ENCODE results near the gene SMAD6.

DNA sequence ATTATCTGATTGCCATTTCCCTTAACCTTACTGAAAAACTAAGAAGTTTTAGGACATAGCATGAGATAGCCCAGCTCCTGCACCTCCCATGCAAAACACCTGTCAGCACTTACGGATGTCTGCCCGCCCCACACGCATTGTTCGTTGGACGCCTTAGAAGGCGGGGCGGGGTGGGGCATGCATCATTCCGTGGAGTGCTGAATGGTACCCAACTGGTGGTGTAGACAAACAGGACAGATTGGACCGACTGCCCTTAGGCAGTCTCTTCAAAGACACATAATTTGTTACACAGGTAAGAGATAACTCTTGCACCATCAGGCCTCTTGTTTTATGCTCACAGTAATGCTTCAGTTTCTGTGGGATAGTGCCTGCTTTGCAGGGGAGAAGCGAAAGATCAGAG is 93.8 kb downstream of the SMAD6 start:
- TF ChIP-seq, protein P1, sequence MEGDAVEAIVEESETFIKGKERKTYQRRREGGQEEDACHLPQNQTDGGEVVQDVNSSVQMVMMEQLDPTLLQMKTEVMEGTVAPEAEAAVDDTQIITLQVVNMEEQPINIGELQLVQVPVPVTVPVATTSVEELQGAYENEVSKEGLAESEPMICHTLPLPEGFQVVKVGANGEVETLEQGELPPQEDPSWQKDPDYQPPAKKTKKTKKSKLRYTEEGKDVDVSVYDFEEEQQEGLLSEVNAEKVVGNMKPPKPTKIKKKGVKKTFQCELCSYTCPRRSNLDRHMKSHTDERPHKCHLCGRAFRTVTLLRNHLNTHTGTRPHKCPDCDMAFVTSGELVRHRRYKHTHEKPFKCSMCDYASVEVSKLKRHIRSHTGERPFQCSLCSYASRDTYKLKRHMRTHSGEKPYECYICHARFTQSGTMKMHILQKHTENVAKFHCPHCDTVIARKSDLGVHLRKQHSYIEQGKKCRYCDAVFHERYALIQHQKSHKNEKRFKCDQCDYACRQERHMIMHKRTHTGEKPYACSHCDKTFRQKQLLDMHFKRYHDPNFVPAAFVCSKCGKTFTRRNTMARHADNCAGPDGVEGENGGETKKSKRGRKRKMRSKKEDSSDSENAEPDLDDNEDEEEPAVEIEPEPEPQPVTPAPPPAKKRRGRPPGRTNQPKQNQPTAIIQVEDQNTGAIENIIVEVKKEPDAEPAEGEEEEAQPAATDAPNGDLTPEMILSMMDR (IDR thresholded peaks at IDR 0.05) = no peak
- TF ChIP-seq POLR2A (IDR thresholded peaks at IDR 0.05) = no peak
